Loucy (cell line): ENCODE results near the gene SAMD4A.

Experiments
- H2AFZ ChIP-seq: fragments of 200-600 bp; sonication (generic); 2 replicates; pipeline ENCODE4 v1.6.0; 2016; ENCODE audit warnings: antibody characterized with exemption, mild to moderate bottlenecking, low read length, moderate library complexity
- H3F3A ChIP-seq: fragments of 200-600 bp; 2 replicates; pipeline ENCODE4 v1.6.0; 2016; ENCODE audit warnings: antibody characterized with exemption, low read depth, mild to moderate bottlenecking
- H3K27me3 ChIP-seq: fragments of 200-600 bp; sonication (generic); 2 replicates; pipeline ENCODE4 v1.6.1; 2014; ENCODE audit warnings: low read length, mild to moderate bottlenecking; ENCODE audit not compliant: insufficient read depth, poor library complexity, severe bottlenecking
- H3K36me3 ChIP-seq: fragments of 200-600 bp; sonication (generic); 2 replicates; pipeline ENCODE4 v1.6.1; 2016; ENCODE audit warnings: low read length; ENCODE audit not compliant: insufficient read depth
- H3K4me1 ChIP-seq: fragments of 200-600 bp; sonication (generic); 2 replicates; pipeline ENCODE4 v1.5.1; 2014; ENCODE audit warnings: low read length, mild to moderate bottlenecking; ENCODE audit not compliant: insufficient read depth, poor library complexity, severe bottlenecking
- H3K4me2 ChIP-seq: fragments of 200-600 bp; sonication (generic); 2 replicates; pipeline ENCODE4 v1.6.0; 2014; ENCODE audit warnings: antibody characterized with exemption, low read length, low read depth, mild to moderate bottlenecking; ENCODE audit not compliant: poor library complexity, severe bottlenecking
- H3K4me3 ChIP-seq: fragments of 200-600 bp; sonication (generic); 2 replicates; pipeline ENCODE4 v1.5.1; 2014; ENCODE audit warnings: low read length, mild to moderate bottlenecking, mixed read lengths; ENCODE audit not compliant: poor library complexity, severe bottlenecking
- H3K79me2 ChIP-seq: fragments of 200-600 bp; sonication (generic); 2 replicates; pipeline ENCODE4 v1.6.1; 2014; ENCODE audit warnings: low read length; ENCODE audit not compliant: insufficient read depth
- H3K9ac ChIP-seq: fragments of 200-600 bp; sonication (generic); 2 replicates; pipeline ENCODE4 v1.6.0; 2014; ENCODE audit warnings: mild to moderate bottlenecking, low read depth, low read length, moderate library complexity; ENCODE audit not compliant: poor library complexity, severe bottlenecking
- H3K9me2 ChIP-seq: fragments of 200-600 bp; sonication (generic); replicated peaks from 2 replicates; pipeline ENCODE4 v1.6.1; 2016; ENCODE audit warnings: low read depth, low read length, mixed read lengths
- H3K9me3 ChIP-seq: fragments of 200-600 bp; sonication (generic); 2 replicates; pipeline ENCODE4 v1.6.1; 2014; ENCODE audit warnings: mild to moderate bottlenecking, antibody characterized with exemption, low read length, low read depth; ENCODE audit not compliant: insufficient read depth
- H4K20me1 ChIP-seq: fragments of 200-600 bp; sonication (generic); 2 replicates; pipeline ENCODE4 v1.6.0; 2014; ENCODE audit warnings: antibody characterized with exemption, low read length, mild to moderate bottlenecking; ENCODE audit not compliant: insufficient read depth, poor library complexity, severe bottlenecking
- CTCF ChIP-seq: fragments of 200-600 bp; sonication (generic); conservative IDR thresholded peaks from 2 replicates; pipeline ENCODE4 v1.5.1; 2014; ENCODE audit warnings: mild to moderate bottlenecking, antibody characterized with exemption, low read length
- EZH2phosphoT487 ChIP-seq: fragments of 200-600 bp; IDR thresholded peaks from 2 replicates; pipeline ENCODE4 v1.6.1; 2018; ENCODE audit warnings: antibody characterized with exemption, mild to moderate bottlenecking, moderate library complexity, borderline replicate concordance

SAMD4A gene

GRCh38 chr14:54667764-54668163 lies 100.8 kb downstream of the SAMD4A start:
- Histone ChIP-seq H3K27me3 (no peaks in the 10 kb centered on the region), H3F3A (no peaks in the 10 kb centered on the region), H2AFZ (no peak overlapping the region), H3K4me2 (no peak overlapping the region), H3K79me2 (no peaks in the 10 kb centered on the region), H3K9ac (no peak overlapping the region), H3K9me3 (no peaks in the 10 kb centered on the region), H3K9me2 (no peaks in the 10 kb centered on the region), H3K36me3 (no peaks in the 10 kb centered on the region), H3K4me3 (no peak overlapping the region), H3K4me1 (peaks cover 27% of the 10 kb centered on the region), H4K20me1 (no peaks in the 10 kb centered on the region)
- TF ChIP-seq CTCF (no peak), EZH2phosphoT487 (no peak)

- no peaks in the 10 kb centered on the region for H3K36me3 ChIP-seq
- H3K4me2 ChIP-seq: peak overlapping the region; percentile 20
- no peaks in the 10 kb centered on the region for H3K9me2 ChIP-seq
- no peak overlapping the region for H3K9ac ChIP-seq
- H3K27me3 ChIP-seq: no peaks in the 10 kb centered on the region
- no peak overlapping the region for H2AFZ ChIP-seq
- H4K20me1 ChIP-seq: no peaks in the 10 kb centered on the region
- H3K4me1 ChIP-seq: peaks cover 20% of the 10 kb centered on the region
- no peaks in the 10 kb centered on the region for H3K9me3 ChIP-seq
- H3K79me2 ChIP-seq: no peaks in the 10 kb centered on the region
- TF ChIP-seq CTCF (no peak), EZH2phosphoT487 (no peak)
- no peaks in the 10 kb centered on the region for H3F3A ChIP-seq
- H3K4me3 ChIP-seq: no peak overlapping the region
These were observed 103.0 kb downstream of the SAMD4A start for GRCh38 chr14:54669721-54670561.

- no peaks in the 10 kb centered on the region for H3F3A ChIP-seq
- TF ChIP-seq CTCF: no peak
- TF ChIP-seq EZH2phosphoT487: no peak
- no peak overlapping the region for H3K9ac ChIP-seq
- no peaks in the 10 kb centered on the region for H3K79me2 ChIP-seq
- no peaks in the 10 kb centered on the region for H3K9me2 ChIP-seq
- H3K9me3 ChIP-seq: no peaks in the 10 kb centered on the region
- H3K4me1 ChIP-seq: peaks cover 16% of the 10 kb centered on the region
- H3K4me3 ChIP-seq: no peak overlapping the region
- H3K27me3 ChIP-seq: no peaks in the 10 kb centered on the region
- no peak overlapping the region for H3K4me2 ChIP-seq
- no peaks in the 10 kb centered on the region for H4K20me1 ChIP-seq
- no peaks in the 10 kb centered on the region for H3K36me3 ChIP-seq
- H2AFZ ChIP-seq: no peak overlapping the region
These were observed 104.6 kb downstream of the SAMD4A start for GRCh38 chr14:54671537-54671936.
